ENCODE measurements around the gene KIAA0825. TPM values are rescaled to one million over a fixed set of nuclear protein-coding genes. Genes with fewer than 3 reads are reported as not detected.

Gene KIAA0825
- total RNA-seq, 4 donors from 2014 or later: 1.2 to 5.3 (median 4.0) TPM

GRCh38 chr5:94485067-94485466, 133.3 kb downstream of the KIAA0825 start:
- H3K9me3 ChIP-seq: no peaks in the 10 kb centered on the region
- H3K4me1 ChIP-seq: no peaks in the 10 kb centered on the region
- no peak for DNase-seq
- WGBS, 2 donors (ENCODE audit: low coverage in 1 of 2): 81% methylated on average over 3 of the region's 3 CpGs
- H3K27ac ChIP-seq: no peak overlapping the region
- intact Hi-C loops (cut with DNase I; ENCODE audit: low total_unique reads) (no loop called here), in situ Hi-C loops (cut with MboI; ENCODE audit: low pct_ligation_motif_present in 1 of 4, low pct_unique_long_range_greater_than_20kb in 1 of 4, low sequenced_read_pairs in 3 of 4) (no loop called here)
- H3K4me3 ChIP-seq: no peak overlapping the region
- no peaks in the 10 kb centered on the region for H3K36me3 ChIP-seq
- no peaks in the 10 kb centered on the region for H3K27me3 ChIP-seq
- TF ChIP-seq POLR2AphosphoS5 (IDR thresholded peaks at IDR 0.05): no peak
- TF ChIP-seq CTCF (IDR thresholded peaks at IDR 0.05): no peak
- no peak for TF ChIP-seq EP300 (IDR thresholded peaks at IDR 0.05; ENCODE audit: low read depth)
- no peak for TF ChIP-seq POLR2A (IDR thresholded peaks at IDR 0.05)

GRCh38 chr5:94481059-94481458, 137.3 kb downstream of the KIAA0825 start:
- intact Hi-C loops (cut with DNase I; ENCODE audit: low total_unique reads): no loop called here

GRCh38 chr5:94480486-94480885, 137.9 kb downstream of the KIAA0825 start:
- H3K4me1 ChIP-seq: no peaks in the 10 kb centered on the region
- TF ChIP-seq CTCF (IDR thresholded peaks at IDR 0.05): no peak
- no peak for TF ChIP-seq EP300 (IDR thresholded peaks at IDR 0.05; ENCODE audit: low read depth)
- TF ChIP-seq POLR2A (IDR thresholded peaks at IDR 0.05): no peak
- no peak for TF ChIP-seq POLR2AphosphoS5 (IDR thresholded peaks at IDR 0.05)
- in situ Hi-C loops (cut with MboI; ENCODE audit: low pct_ligation_motif_present in 1 of 4, low pct_unique_long_range_greater_than_20kb in 1 of 4, low sequenced_read_pairs in 3 of 4): no loop called here
- no peaks in the 10 kb centered on the region for H3K9me3 ChIP-seq
- WGBS, 2 donors (ENCODE audit: low coverage in 1 of 2): 76 to 78% methylated on average over 1 of the region's 1 CpG
- no peak for DNase-seq
- intact Hi-C loops (cut with DNase I; ENCODE audit: low total_unique reads): no loop called here
- H3K4me3 ChIP-seq: no peak overlapping the region
- no peaks in the 10 kb centered on the region for H3K36me3 ChIP-seq
- no peaks in the 10 kb centered on the region for H3K27me3 ChIP-seq
- H3K27ac ChIP-seq: no peak overlapping the region

More at GRCh38 chr5:94481059-94481458, 137.3 kb downstream of the KIAA0825 start:
- Histone ChIP-seq H3K27me3 (no peaks in the 10 kb centered on the region), H3K36me3 (no peaks in the 10 kb centered on the region), H3K9me3 (no peaks in the 10 kb centered on the region), H3K27ac (no peak overlapping the region), H3K4me1 (no peaks in the 10 kb centered on the region), H3K4me3 (no peak overlapping the region)
- 86 to 91% methylated on average over 2 of the region's 2 CpGs for WGBS, 2 donors (ENCODE audit: low coverage in 1 of 2)
- TF ChIP-seq POLR2A (IDR thresholded peaks at IDR 0.05) (no peak), CTCF (IDR thresholded peaks at IDR 0.05) (no peak), EP300 (IDR thresholded peaks at IDR 0.05; ENCODE audit: low read depth) (no peak), POLR2AphosphoS5 (IDR thresholded peaks at IDR 0.05) (no peak)
- DNase-seq: no peak
- in situ Hi-C loops (cut with MboI; ENCODE audit: low pct_ligation_motif_present in 1 of 4, low pct_unique_long_range_greater_than_20kb in 1 of 4, low sequenced_read_pairs in 3 of 4): no loop called here

- Histone ChIP-seq H3K4me3 (no peak overlapping the region), H3K27me3 (no peaks in the 10 kb centered on the region), H3K4me1 (no peaks in the 10 kb centered on the region), H3K9me3 (no peaks in the 10 kb centered on the region), H3K36me3 (no peaks in the 10 kb centered on the region), H3K27ac (no peak overlapping the region)
- TF ChIP-seq POLR2AphosphoS5 (IDR thresholded peaks at IDR 0.05) (no peak), POLR2A (IDR thresholded peaks at IDR 0.05) (no peak), CTCF (IDR thresholded peaks at IDR 0.05) (no peak), EP300 (IDR thresholded peaks at IDR 0.05; ENCODE audit: low read depth) (no peak)
- in situ Hi-C loops (cut with MboI; ENCODE audit: low pct_ligation_motif_present in 1 of 4, low pct_unique_long_range_greater_than_20kb in 1 of 4, low sequenced_read_pairs in 3 of 4): no loop called here
- no peak for DNase-seq
- intact Hi-C loops (cut with DNase I; ENCODE audit: low total_unique reads): no loop called here
Measured at GRCh38 chr5:94473936-94474335, 144.5 kb downstream of the KIAA0825 start.
